ENCODE data around the gene NMRK2.

DNA sequence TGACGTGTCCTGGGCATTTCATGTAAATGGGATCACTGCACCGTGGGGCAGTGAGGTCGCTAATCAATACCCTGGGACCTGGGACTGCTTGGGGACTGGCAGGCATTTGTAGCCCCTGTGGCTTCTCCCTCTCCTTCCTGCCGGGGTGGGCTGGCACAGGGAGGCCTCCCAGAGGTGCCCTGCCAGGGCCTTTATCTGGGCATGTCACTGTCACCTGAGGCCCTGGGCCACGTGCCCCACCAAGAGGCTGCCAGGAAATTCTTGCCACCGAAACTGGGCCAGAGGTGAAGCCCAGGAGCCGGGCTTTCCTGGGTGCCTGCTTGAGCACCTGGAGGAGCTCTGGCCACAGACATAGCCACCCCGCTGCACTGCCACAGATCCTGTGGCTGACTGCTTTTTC lies 1.8 kb upstream of the NMRK2 start:
- TF ChIP-seq, protein P1, sequence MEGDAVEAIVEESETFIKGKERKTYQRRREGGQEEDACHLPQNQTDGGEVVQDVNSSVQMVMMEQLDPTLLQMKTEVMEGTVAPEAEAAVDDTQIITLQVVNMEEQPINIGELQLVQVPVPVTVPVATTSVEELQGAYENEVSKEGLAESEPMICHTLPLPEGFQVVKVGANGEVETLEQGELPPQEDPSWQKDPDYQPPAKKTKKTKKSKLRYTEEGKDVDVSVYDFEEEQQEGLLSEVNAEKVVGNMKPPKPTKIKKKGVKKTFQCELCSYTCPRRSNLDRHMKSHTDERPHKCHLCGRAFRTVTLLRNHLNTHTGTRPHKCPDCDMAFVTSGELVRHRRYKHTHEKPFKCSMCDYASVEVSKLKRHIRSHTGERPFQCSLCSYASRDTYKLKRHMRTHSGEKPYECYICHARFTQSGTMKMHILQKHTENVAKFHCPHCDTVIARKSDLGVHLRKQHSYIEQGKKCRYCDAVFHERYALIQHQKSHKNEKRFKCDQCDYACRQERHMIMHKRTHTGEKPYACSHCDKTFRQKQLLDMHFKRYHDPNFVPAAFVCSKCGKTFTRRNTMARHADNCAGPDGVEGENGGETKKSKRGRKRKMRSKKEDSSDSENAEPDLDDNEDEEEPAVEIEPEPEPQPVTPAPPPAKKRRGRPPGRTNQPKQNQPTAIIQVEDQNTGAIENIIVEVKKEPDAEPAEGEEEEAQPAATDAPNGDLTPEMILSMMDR (IDR thresholded peaks at IDR 0.05) = no peak
- no peak for TF ChIP-seq POLR2A (IDR thresholded peaks at IDR 0.05)

Measured in uterus (tissue), 2 donors.